ENCODE measurements around the gene CHAF1A. TPM values are rescaled to one million over a fixed set of nuclear protein-coding genes. Genes with fewer than 3 reads are reported as not detected.

The CHAF1A gene
- total RNA-seq, 3 donors from 2014 or later: 6.3 to 8.2 (median 7.9) TPM

DNA sequence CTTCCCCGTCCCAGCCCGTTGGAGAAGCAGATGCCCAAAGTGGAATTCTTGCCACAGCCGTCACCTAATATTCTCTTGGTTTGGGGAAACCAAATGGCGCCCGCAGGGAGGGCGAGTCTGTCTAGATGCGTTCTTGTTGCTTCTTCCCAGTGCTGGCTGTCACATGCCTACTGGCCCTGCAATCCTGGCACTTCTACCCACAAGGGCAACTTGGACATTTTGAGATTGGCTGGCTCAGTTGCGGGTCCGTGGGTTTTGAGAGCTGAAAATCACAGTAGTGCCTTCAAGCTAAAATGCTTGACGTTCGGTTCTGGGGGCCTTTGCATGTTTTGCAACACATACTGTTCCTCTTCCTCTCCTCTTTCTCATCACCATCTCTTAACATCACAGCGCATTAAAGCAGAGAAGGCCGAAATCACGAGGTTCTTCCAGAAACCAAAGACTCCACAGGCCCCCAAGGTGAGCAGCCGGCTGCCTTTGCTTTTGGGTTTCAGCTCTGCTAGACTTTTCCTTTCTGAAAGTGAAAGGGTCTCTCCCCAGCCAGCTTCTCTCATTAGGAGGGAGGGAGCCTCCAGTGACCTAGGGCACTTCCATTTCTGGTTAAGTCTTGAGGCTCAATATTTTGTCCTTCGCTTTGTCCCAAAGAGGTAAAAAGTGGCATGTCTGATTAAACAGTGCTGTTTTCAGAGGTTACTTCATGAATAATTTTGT lies 21.1 kb downstream of the CHAF1A start:
- Histone ChIP-seq H3K27ac (no peak overlapping the region), H3K9me3 (no peaks in the 10 kb centered on the region), H3K4me3 (no peak overlapping the region), H3K27me3 (no peaks in the 10 kb centered on the region), H3K36me3 (no peaks in the 10 kb centered on the region), H3K4me1 (no peaks in the 10 kb centered on the region)
- DNase-seq (ENCODE audit: low spot score in 2 of 2): no peak
- intact Hi-C loops (cut with DNase I; ENCODE audit: low total_unique reads): no loop called here
- TF ChIP-seq, protein P1, sequence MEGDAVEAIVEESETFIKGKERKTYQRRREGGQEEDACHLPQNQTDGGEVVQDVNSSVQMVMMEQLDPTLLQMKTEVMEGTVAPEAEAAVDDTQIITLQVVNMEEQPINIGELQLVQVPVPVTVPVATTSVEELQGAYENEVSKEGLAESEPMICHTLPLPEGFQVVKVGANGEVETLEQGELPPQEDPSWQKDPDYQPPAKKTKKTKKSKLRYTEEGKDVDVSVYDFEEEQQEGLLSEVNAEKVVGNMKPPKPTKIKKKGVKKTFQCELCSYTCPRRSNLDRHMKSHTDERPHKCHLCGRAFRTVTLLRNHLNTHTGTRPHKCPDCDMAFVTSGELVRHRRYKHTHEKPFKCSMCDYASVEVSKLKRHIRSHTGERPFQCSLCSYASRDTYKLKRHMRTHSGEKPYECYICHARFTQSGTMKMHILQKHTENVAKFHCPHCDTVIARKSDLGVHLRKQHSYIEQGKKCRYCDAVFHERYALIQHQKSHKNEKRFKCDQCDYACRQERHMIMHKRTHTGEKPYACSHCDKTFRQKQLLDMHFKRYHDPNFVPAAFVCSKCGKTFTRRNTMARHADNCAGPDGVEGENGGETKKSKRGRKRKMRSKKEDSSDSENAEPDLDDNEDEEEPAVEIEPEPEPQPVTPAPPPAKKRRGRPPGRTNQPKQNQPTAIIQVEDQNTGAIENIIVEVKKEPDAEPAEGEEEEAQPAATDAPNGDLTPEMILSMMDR (IDR thresholded peaks at IDR 0.05): no peak
- TF ChIP-seq POLR2A (IDR thresholded peaks at IDR 0.05) (no peak), POLR2AphosphoS5 (IDR thresholded peaks at IDR 0.05) (no peak)

DNA sequence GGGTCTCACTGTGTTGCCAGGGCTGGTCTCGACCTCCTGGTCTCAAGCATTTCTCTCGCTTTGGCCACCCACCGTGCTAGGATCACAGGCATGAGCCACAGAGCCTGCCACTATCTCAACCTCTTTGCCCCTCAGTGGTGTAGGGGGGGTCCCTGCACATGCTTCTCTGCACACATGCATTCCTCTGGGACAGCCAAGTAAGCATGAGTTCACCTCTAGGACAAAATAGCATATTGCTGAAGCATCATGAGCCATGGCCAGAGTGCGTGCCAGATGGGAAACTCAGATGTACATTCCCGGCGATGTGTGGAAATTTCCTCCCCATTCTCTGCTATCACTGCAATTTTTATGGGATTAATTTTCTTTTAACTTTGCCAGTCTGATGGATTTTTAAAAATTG lies 23.1 kb downstream of the CHAF1A start:
- no peak overlapping the region for H3K4me3 ChIP-seq
- intact Hi-C loops (cut with DNase I; ENCODE audit: low total_unique reads): no loop called here
- no peaks in the 10 kb centered on the region for H3K4me1 ChIP-seq
- H3K36me3 ChIP-seq: no peaks in the 10 kb centered on the region
- no peak for TF ChIP-seq POLR2AphosphoS5 (IDR thresholded peaks at IDR 0.05)
- TF ChIP-seq POLR2A (IDR thresholded peaks at IDR 0.05): no peak
- TF ChIP-seq, protein P1 (IDR thresholded peaks at IDR 0.05): no peak
- no peaks in the 10 kb centered on the region for H3K27me3 ChIP-seq
- no peaks in the 10 kb centered on the region for H3K9me3 ChIP-seq
- H3K27ac ChIP-seq: no peak overlapping the region
- no peak for DNase-seq (ENCODE audit: low spot score in 2 of 2)

DNA sequence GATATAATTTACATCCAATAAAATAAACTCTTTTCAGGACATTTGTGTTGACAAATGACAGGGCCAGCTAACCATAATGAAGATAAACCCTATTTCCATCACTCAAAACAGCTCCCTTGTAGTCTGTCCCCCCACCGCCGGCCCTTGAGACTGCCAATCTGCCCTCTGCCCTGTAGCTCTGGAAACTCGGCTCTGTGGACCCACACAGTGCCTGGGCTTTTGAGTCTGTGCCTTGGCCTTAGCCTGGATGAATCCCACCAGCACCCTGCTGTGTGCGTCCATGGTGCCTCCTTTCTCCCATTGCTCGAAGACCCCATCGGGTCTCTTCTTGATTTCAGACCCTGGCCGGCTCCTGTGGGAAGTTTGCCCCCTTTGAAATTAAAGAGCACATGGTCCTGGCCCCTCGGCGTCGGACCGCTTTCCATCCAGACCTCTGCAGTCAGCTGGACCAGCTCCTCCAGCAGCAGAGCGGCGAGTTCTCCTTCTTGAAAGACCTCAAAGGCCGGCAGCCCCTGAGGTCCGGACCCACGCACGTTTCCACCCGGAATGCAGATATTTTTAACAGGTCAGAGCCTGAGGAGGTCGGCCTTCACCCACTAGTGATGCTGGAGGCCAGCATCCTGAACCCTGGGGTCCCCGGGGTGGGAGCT lies 26.0 kb downstream of the CHAF1A start:
- Histone ChIP-seq H3K27me3 (no peaks in the 10 kb centered on the region), H3K27ac (no peak overlapping the region), H3K4me1 (no peaks in the 10 kb centered on the region), H3K9me3 (no peaks in the 10 kb centered on the region), H3K4me3 (no peak overlapping the region), H3K36me3 (no peaks in the 10 kb centered on the region)
- DNase-seq (ENCODE audit: low spot score in 2 of 2): no peak
- no peak for TF ChIP-seq POLR2A (IDR thresholded peaks at IDR 0.05)
- no peak for TF ChIP-seq POLR2AphosphoS5 (IDR thresholded peaks at IDR 0.05)
- TF ChIP-seq, protein P1 (IDR thresholded peaks at IDR 0.05): no peak
- intact Hi-C loops (cut with DNase I; ENCODE audit: low total_unique reads): no loop called here

DNA sequence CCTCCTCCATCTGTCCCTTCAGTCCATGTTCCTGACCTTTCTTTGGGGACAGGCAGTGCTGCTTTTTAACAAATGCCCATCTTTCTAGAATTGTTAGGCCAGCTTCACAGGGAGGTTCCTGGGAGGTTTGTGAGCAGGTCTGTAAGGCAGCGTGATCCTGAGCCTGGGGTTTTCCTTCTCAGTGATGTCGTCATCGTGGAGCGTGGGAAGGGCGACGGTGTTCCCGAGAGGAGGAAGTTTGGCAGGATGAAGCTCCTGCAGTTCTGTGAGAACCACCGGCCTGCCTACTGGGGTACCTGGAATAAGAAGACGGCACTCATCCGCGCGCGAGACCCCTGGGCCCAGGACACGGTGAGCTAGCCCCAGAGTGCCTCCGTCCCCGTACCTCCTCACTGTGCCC lies 26.8 kb downstream of the CHAF1A start:
- Histone ChIP-seq H3K9me3 (no peaks in the 10 kb centered on the region), H3K4me1 (no peaks in the 10 kb centered on the region), H3K27me3 (no peaks in the 10 kb centered on the region), H3K4me3 (no peak overlapping the region), H3K36me3 (no peaks in the 10 kb centered on the region), H3K27ac (no peak overlapping the region)
- TF ChIP-seq, protein P1 (IDR thresholded peaks at IDR 0.05): no peak
- TF ChIP-seq POLR2A (IDR thresholded peaks at IDR 0.05) (no peak), POLR2AphosphoS5 (IDR thresholded peaks at IDR 0.05) (no peak)
- intact Hi-C loops (cut with DNase I; ENCODE audit: low total_unique reads): no loop called here
- DNase-seq (ENCODE audit: low spot score in 2 of 2): no peak

DNA sequence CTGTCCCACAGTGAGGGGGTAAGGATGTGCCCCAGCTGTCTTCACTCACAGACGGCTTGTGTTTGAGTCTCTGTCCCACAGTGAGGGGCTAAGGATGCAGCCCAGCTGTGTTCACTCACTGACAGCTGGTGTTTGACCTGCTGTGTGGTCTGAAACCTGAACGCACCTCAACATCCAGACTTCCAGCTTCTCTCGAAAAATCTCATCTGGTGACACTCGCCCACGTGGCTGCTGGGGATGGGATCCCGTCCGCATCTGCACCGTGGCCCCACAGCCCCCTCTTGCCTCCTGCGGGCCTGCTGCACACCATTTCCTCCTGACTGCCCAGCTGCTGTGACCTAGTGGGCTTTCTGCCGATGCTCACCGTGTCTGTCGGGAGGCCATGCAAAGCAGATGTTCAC lies 27.3 kb downstream of the CHAF1A start:
- H3K4me1 ChIP-seq: no peaks in the 10 kb centered on the region
- no peak overlapping the region for H3K4me3 ChIP-seq
- no peaks in the 10 kb centered on the region for H3K9me3 ChIP-seq
- H3K36me3 ChIP-seq: no peaks in the 10 kb centered on the region
- DNase-seq (ENCODE audit: low spot score in 2 of 2): no peak
- H3K27me3 ChIP-seq: no peaks in the 10 kb centered on the region
- intact Hi-C loops (cut with DNase I; ENCODE audit: low total_unique reads): no loop called here
- TF ChIP-seq POLR2AphosphoS5 (IDR thresholded peaks at IDR 0.05) (no peak), POLR2A (IDR thresholded peaks at IDR 0.05) (no peak)
- TF ChIP-seq, protein P1 (IDR thresholded peaks at IDR 0.05): no peak
- H3K27ac ChIP-seq: no peak overlapping the region

Measured in breast epithelium (tissue), 4 donors.